ENCODE results near the gene DNAI1.

The DNAI1 gene

DNA sequence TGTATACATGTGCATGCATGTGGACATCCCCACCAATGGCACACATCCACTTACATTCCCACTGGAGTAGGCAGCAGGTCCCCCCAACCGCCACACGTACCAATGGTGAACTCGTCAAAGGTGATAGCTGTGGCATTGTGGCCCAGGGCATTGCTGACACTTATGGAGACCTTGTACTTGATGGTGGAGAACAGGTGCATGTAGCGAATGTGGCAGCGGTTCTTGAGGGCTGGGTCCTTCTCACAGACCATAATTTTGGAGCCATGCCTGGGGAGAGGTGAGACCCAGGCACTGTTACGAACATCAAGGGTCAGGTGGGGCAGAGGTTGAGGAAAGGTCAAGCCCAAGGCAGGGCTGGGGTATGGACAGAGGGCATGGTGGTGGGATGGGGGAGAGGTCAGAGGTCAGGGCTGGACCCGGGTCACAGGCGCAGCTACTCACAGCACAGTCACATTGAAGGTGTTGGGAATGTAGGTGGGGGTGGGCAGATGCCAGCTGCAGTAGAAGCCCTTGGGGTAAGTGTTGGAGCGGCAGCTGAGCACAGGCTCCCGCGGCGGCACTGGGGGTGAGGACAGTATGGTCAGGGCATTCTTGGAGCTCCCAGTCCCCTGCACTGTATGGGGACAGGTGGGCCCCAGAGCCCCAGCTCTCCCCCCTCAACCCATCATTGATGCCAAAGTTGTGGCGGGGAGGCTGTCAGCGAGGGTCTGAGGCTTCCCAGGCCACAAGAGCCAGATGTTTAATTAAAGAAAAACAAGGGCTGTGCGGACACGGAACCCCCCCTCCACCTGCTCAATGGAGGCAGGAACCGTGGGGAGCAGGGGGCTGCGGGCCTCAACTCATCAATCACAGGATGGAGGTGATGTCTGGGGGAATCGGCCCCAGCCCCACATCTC lies 99.1 kb downstream of the DNAI1 start:
- no peak for ATAC-seq
- no peak for TF ChIP-seq TOX (CRISPR knock-in tag; IDR thresholded peaks at IDR 0.05; ENCODE audit: borderline replicate concordance)
- TF ChIP-seq, protein P1, sequence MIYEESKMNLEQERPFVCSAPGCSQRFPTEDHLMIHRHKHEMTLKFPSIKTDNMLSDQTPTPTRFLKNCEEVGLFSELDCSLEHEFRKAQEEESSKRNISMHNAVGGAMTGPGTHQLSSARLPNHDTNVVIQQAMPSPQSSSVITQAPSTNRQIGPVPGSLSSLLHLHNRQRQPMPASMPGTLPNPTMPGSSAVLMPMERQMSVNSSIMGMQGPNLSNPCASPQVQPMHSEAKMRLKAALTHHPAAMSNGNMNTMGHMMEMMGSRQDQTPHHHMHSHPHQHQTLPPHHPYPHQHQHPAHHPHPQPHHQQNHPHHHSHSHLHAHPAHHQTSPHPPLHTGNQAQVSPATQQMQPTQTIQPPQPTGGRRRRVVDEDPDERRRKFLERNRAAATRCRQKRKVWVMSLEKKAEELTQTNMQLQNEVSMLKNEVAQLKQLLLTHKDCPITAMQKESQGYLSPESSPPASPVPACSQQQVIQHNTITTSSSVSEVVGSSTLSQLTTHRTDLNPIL (CRISPR knock-in tag; IDR thresholded peaks at IDR 0.05; ENCODE audit: low read depth) = no peak
- no peak for TF ChIP-seq OSR1 (CRISPR knock-in tag; IDR thresholded peaks at IDR 0.05)
- no peak for TF ChIP-seq CSDC2 (CRISPR knock-in tag; IDR thresholded peaks at IDR 0.05)
- TF ChIP-seq RARB (CRISPR knock-in tag; IDR thresholded peaks at IDR 0.05) = no peak
- TF ChIP-seq GLIS3 (CRISPR knock-in tag; IDR thresholded peaks at IDR 0.05) = no peak
- TF ChIP-seq, protein P2, sequence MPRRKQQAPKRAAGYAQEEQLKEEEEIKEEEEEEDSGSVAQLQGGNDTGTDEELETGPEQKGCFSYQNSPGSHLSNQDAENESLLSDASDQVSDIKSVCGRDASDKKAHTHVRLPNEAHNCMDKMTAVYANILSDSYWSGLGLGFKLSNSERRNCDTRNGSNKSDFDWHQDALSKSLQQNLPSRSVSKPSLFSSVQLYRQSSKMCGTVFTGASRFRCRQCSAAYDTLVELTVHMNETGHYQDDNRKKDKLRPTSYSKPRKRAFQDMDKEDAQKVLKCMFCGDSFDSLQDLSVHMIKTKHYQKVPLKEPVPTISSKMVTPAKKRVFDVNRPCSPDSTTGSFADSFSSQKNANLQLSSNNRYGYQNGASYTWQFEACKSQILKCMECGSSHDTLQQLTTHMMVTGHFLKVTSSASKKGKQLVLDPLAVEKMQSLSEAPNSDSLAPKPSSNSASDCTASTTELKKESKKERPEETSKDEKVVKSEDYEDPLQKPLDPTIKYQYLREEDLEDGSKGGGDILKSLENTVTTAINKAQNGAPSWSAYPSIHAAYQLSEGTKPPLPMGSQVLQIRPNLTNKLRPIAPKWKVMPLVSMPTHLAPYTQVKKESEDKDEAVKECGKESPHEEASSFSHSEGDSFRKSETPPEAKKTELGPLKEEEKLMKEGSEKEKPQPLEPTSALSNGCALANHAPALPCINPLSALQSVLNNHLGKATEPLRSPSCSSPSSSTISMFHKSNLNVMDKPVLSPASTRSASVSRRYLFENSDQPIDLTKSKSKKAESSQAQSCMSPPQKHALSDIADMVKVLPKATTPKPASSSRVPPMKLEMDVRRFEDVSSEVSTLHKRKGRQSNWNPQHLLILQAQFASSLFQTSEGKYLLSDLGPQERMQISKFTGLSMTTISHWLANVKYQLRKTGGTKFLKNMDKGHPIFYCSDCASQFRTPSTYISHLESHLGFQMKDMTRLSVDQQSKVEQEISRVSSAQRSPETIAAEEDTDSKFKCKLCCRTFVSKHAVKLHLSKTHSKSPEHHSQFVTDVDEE (CRISPR knock-in tag; IDR thresholded peaks at IDR 0.05) = no peak
- TF ChIP-seq ZC3H10 (CRISPR knock-in tag; IDR thresholded peaks at IDR 0.05) = no peak
- TF ChIP-seq SNAI2 (CRISPR knock-in tag; IDR thresholded peaks at IDR 0.05) = no peak
- TF ChIP-seq TCF4 (CRISPR knock-in tag; IDR thresholded peaks at IDR 0.05; ENCODE audit: borderline replicate concordance) = no peak
- TF ChIP-seq, protein P3, sequence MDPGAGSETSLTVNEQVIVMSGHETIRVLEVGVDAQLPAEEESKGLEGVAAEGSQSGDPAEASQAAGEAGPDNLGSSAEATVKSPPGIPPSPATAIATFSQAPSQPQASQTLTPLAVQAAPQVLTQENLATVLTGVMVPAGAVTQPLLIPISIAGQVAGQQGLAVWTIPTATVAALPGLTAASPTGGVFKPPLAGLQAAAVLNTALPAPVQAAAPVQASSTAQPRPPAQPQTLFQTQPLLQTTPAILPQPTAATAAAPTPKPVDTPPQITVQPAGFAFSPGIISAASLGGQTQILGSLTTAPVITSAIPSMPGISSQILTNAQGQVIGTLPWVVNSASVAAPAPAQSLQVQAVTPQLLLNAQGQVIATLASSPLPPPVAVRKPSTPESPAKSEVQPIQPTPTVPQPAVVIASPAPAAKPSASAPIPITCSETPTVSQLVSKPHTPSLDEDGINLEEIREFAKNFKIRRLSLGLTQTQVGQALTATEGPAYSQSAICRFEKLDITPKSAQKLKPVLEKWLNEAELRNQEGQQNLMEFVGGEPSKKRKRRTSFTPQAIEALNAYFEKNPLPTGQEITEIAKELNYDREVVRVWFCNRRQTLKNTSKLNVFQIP (CRISPR knock-in tag; IDR thresholded peaks at IDR 0.05; ENCODE audit: borderline replicate concordance, low read depth) = no peak
- TF ChIP-seq PPARA (CRISPR knock-in tag; IDR thresholded peaks at IDR 0.05; ENCODE audit: borderline replicate concordance) = no peak

DNA sequence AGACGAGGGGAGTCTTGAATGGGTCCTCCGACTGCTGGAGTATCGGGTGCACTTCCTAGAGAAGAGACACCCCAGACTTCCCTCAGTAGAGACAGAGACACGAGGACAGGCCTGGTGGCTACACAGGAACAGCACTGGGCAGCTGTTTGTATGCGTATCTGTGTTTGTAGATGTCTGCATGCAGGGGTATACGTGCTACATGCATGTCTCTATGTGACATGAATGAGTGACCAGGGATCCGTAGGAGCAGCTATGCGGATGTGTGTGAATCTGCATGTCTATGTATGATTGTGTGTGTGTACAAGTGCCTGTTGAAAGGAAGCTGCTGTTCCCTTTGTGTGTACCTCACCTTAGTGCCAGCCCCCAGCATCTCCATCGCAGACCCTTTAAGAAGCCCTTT lies 99.8 kb downstream of the DNAI1 start:
- TF ChIP-seq, protein P3 (CRISPR knock-in tag; IDR thresholded peaks at IDR 0.05; ENCODE audit: borderline replicate concordance, low read depth) = no peak
- TF ChIP-seq ZC3H10 (CRISPR knock-in tag; IDR thresholded peaks at IDR 0.05) = no peak
- TF ChIP-seq CSDC2 (CRISPR knock-in tag; IDR thresholded peaks at IDR 0.05) = no peak
- TF ChIP-seq GLIS3 (CRISPR knock-in tag; IDR thresholded peaks at IDR 0.05) = no peak
- TF ChIP-seq SNAI2 (CRISPR knock-in tag; IDR thresholded peaks at IDR 0.05) = no peak
- TF ChIP-seq OSR1 (CRISPR knock-in tag; IDR thresholded peaks at IDR 0.05) = no peak
- TF ChIP-seq ZFP30 (CRISPR knock-in tag; IDR thresholded peaks at IDR 0.05) = no peak
- no peak for TF ChIP-seq TOX (CRISPR knock-in tag; IDR thresholded peaks at IDR 0.05; ENCODE audit: borderline replicate concordance)
- no peak for TF ChIP-seq ESRRG (CRISPR knock-in tag; IDR thresholded peaks at IDR 0.05)
- TF ChIP-seq ISL1 (CRISPR knock-in tag; IDR thresholded peaks at IDR 0.05) = no peak
- no peak for TF ChIP-seq ZNF70 (CRISPR knock-in tag; IDR thresholded peaks at IDR 0.05)
- TF ChIP-seq, protein P4, sequence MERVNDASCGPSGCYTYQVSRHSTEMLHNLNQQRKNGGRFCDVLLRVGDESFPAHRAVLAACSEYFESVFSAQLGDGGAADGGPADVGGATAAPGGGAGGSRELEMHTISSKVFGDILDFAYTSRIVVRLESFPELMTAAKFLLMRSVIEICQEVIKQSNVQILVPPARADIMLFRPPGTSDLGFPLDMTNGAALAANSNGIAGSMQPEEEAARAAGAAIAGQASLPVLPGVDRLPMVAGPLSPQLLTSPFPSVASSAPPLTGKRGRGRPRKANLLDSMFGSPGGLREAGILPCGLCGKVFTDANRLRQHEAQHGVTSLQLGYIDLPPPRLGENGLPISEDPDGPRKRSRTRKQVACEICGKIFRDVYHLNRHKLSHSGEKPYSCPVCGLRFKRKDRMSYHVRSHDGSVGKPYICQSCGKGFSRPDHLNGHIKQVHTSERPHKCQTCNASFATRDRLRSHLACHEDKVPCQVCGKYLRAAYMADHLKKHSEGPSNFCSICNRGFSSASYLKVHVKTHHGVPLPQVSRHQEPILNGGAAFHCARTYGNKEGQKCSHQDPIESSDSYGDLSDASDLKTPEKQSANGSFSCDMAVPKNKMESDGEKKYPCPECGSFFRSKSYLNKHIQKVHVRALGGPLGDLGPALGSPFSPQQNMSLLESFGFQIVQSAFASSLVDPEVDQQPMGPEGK (CRISPR knock-in tag; IDR thresholded peaks at IDR 0.05; ENCODE audit: borderline replicate concordance) = no peak
- TF ChIP-seq, protein P1 (CRISPR knock-in tag; IDR thresholded peaks at IDR 0.05; ENCODE audit: low read depth) = no peak
- TF ChIP-seq ZNF8 (CRISPR knock-in tag; IDR thresholded peaks at IDR 0.05) = no peak
- TF ChIP-seq ARNTL (CRISPR knock-in tag; IDR thresholded peaks at IDR 0.05; ENCODE audit: borderline replicate concordance, low read depth) = no peak
- no peak for ATAC-seq

Measured in SK-N-SH treated with all-trans-retinoic acid at 6 μM for 48 hours (cell line).